Mesangial cell (primary cell): ENCODE results near the gene SNAP91. TPM values are rescaled to one million over a fixed set of nuclear protein-coding genes. Genes with fewer than 3 reads are reported as not detected.

Experiments
- total RNA-seq: library from RNA; depleted of rRNA; stranded (reverse); fragments of >200 nt; gene quantifications from 2 replicates; pipeline ENCODE4 v1.2.3, GENCODE V29; 2015

Gene SNAP91
- 0.89 TPM in 1 of 2 replicates, not detected in the other for total RNA-seq

GRCh38 chr6:83708970-83709747 lies at the start of gene SNAP91:
Gene SNAP91 (minus strand): TSS chr6:83709101. CDS start chr6:83707927, 1,174 bp downstream.

GRCh38 chr6:83511901-83512681 lies 196.8 kb downstream of the SNAP91 start, which contains the start of gene PRSS35:
Gene PRSS35 (plus strand): TSS chr6:83512534. CDS start chr6:83523442, 10,908 bp downstream.

Other genes starting within 250 kb of the SNAP91 start
- 0.16 and 1.1 TPM in 2 replicates for gene PRSS35, start 196.6 kb downstream of the SNAP91 start, total RNA-seq
- gene RIPPLY2, start 144.3 kb upstream of the SNAP91 start, total RNA-seq, result not detected in 2 replicates
- 5.4 and 6.2 TPM in 2 replicates for gene CYB5R4, start 150.6 kb upstream of the SNAP91 start, total RNA-seq